HG03571 (cell line): ENCODE results near the gene STK32C.

Experiments used
- ATAC-seq: cut with Tn5 transposase; IDR thresholded peaks from one replicate; pipeline ENCODE4 v1.9.1; 2021; ENCODE audit not compliant: unreplicated experiment

The STK32C gene

DNA sequence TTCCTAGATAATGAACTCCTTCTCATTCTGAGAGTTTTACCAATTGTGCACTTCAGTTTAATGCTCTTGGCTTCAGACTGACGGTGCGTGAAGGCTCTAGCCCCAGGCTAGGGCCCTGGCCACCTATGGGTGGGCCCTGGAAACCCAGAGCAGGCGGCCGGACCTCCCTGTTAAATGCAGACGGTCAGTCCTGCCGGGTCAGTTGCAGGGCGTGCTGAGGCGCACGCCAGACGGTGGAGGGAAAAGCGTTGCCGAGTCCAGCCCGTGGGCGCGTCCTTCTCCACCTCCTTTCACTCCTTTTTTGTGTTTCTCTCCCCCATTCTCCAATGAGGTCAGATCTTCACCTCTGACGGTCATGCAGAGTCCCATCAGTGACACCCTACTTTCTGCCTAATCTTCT is 118.7 kb downstream of the STK32C start:
- ATAC-seq, result no peak

DNA sequence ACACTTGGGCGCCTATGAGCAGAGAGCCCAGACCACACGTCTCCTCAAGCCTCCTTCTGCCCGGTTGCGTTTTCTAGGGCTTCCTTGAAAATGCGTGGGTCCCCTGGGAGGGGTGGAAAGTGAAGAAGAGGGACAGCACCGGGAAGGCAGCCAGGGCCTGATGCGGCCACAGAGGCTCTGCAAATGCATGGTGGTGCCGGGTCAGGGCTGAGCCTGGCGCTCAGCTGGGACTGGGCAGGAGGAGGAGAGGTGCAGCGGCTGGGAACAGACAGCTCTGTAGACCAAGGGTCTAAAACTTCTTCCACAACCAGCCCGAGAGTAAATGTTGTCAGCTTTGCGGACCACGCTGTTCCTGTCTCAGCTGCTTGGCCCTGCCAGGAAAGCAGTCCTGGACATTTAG is 119.4 kb downstream of the STK32C start:
- ATAC-seq, result no peak

DNA sequence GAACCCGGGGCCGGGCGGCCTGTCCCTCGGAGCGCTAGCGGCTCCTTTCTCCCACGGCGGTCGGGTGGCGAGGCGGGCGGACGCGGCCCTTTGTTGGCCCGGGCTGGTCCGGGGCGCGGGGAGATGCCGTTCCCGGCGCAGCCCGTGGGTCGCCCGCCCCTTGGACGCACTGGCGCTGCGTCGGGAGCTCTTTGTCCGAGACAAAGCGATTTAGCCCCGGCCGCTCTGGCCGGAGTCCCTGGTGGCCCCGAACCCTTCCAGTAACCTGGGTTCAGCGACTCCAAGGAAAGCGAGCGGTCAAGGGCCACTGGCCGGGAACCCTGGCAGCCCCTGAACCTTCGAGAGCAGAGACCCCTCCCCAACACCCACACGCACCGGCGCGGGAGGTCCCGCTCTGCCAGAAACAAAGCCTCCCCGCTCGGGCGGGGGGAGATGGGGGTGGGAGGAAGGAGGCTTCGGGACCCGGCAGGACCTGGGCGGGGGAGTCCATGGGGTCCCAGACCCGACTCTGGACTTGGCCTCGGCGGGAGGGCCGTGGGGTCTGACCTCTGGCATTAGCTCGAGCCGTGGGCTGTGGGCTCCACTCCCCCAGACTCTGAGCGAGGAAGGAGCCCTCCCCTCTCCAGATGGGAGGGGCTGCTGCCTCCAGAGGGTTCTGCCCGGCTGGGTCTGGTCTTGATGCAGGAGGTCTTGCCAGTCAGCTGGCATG is 120.2 kb downstream of the STK32C start:
- ATAC-seq, result no peak

DNA sequence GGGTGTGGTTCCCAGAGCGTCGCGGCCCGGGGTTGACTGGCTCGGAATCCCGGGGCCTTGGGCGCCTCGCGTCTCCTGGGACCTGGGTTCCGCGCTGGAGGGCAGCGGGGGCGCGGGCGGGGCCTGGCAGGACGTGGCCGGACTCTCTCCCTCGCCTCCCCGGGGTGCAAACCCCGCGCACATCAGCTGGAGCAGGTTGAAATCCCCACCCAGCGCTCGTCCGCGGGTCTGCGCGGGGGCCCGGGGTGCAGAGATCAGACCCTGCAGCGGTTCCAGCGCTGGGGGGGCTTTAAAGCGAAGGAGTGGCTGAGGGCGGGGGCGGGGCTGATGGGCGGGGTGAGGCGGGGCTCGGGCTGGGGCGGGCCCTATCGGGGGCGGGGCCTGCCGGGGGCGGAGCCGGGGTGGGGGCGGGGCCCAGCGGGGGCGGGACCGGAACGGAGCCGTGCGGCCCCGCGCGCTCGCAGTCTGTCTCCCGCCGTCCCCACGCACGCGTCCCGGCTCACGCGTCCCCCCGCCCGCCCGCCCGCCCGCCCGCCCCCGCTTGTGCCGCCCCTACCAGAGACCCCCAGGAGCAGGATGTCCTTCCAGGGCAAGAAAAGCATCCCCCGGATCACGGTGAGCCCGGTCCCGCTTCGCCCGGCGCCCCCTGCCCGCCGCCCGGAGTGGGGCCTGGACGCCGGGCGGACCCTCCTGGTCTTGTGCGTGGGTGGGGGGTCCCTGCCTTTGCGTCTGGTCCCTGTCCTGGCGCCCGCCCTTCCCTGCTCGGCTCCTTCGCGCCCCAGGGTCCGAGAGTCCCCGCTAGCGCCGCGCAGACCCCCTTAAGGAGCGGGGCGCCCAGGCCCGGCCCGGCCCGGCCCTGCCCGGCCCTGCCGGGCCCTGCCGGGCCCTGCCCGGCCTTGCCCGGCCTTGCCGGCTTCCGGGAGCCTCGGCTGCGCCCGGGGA is 121.0 kb downstream of the STK32C start, which contains the start of gene DPYSL4:
Gene DPYSL4 (plus strand): TSS at position 461 of the 942 bp plus-strand sequence. CDS start 116 bp downstream, at position 577.
- ATAC-seq, result no peak

GRCh38 chr10:132185601-132186487 is 121.9 kb downstream of the STK32C start:
- no peak for ATAC-seq

GRCh38 chr10:132184816-132185593 is 122.7 kb downstream of the STK32C start:
- no peak for ATAC-seq

DNA sequence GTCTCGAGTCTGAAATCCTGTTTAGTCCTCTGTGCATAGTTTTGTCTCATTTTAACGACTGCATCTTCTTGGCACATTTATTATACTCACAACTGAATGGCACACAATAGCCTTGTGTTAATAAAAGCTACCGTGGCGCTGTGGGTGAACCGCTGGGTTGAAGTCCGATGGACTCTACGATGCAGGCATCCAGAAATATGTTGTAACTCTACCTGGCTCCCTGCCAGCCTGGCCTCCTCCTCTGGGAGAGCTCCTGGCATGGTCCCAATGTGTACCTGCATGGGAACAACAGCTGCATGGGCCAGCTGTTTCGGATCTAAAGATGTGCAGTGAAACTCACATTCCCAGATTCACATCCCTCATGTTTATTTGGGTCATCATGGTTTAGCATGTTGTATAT is 124.7 kb downstream of the STK32C start:
- ATAC-seq, result no peak

DNA sequence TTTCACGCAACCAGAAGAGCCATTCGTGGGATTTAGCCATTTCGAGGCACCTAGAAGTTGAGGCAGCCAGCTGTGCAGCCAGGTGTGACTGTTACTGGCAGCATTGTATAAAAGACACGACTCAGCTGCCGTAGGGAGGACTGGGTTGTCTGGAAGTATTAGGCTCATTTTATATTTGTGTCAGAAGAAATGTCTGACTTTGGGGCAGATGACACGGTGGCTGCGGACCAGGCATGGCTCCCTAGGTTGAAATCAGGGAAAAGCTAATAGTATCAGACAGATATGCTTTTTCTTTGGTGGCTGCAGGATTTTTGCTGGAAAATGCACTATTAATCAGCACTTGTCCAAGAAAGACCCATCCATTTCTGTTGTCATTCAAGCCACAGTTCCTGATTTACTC is 125.2 kb downstream of the STK32C start:
- no peak for ATAC-seq

- no peak for ATAC-seq
Observed at GRCh38 chr10:132181691-132182425, 125.9 kb downstream of the STK32C start.

DNA sequence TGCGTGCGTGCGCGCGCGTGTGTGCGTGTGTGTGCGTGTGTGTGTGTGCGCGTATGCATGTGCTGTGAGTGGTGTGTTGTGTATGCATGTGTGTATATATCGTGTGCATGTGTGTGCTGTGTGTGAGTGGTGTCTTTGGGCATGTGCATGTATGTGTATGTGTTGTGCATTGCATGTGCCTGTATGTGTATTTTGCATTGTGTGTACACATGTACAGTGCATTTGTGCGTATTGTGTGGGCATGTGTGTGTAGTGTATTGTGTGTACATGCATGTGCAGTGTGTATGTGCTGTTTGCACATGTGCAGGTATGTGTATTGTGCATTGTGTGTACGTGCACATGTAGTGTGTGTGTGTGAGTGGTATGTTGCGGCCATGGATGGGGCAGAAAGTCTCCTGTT is 127.0 kb downstream of the STK32C start:
- no peak for ATAC-seq

GRCh38 chr10:132179551-132180392 is 128.0 kb downstream of the STK32C start:
- no peak for ATAC-seq

DNA sequence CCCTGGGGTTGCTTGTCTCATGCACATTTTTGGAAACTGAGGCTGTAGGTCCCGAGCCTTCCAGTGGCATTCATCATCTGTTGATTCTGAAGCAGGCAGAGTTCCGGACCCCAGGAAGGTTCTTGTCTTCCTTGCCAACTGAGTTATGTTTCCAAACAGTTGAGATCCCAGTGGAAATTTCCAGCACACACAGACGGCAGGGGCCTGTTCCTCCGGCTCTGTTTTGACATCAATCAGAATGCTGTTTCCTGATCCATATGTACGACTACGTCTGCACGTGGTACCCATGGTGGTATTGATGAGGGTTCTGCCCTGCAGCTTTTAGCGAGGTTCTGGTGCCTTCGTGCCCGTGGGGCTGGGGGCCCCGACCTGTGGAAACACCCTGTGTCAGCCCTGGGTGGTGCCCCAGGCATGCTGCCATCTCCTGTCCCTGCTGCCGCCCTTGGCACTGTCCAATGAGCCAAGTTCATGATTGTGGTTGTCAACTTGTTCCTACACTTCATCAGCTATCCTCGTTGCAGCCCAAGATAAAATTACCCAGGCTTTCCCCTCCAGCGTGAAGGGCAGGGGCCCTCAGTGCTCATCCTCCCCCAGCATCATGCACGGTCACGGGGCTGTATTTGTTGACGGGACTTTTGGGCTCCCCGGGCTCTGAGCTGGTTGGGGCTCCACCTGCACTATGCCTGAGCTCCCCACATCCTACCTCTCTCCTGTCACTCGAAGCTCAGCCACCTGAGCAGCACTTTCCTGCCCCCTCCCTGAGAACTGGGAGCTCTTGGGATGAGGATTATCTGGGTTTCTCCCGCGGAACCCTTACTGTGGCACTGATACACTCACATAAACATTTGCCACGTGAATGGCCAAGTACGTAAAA is 128.8 kb downstream of the STK32C start:
- no peak for ATAC-seq

- no peak for ATAC-seq
Observed at GRCh38 chr10:132178046-132178445, 129.7 kb downstream of the STK32C start.

GRCh38 chr10:132176623-132177500 is 130.9 kb downstream of the STK32C start:
- ATAC-seq, result no peak

DNA sequence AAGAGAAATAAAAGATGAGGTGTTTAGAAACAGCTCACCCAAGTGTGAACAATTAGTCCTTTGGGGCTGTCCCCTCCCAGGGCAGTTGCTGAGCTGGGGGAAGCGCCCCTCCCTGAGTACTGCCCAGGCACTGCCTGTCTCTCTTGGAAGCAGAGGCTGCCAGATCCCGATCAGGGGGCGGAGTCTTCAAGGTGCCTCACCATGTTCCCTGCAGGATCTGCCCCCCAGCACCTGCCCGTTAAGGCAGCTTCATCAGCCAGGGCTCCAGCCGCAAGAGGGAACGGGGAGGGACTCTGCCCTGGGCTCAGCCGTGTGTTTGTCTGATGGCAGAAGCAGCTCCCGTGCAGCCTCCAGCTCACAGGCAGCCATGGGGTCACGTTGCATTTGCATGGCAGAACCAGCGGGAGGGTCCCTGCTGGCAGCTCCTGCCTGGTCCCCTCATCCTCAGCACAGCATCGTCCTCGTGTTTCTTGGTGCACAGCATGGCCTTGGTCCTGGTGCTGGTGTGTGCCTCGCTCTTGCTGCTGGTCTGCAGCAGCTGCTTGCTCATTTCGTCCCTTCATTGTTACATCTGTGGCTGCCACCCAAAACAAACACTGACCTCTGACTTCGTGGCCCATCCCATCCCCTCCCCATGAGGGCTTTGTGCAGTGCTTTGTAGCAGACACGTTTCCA is 131.7 kb downstream of the STK32C start:
- no peak for ATAC-seq

DNA sequence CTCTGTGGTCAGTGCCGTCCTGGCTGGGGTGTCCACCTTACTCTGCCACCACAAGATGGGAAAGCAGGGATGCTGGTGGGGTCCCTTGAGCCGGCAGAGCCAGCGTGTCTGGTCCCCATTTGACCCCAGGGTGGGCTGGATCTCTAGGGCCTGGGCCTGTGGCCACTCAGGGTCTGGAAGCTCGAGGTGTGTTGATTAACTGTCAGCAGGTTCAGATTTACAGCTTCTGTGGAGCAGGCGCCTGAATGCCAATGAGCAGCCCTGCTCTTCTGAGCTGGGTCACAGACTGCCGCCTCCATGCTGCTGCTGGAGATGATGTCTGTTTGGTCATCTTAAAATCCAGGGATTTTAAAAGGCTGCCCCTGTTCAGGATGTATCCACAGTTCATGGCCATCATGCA is 132.3 kb downstream of the STK32C start:
- ATAC-seq, result no peak
